K562 (cell line): Measurements from ENCODE around the gene TAAR9. TPM values are rescaled to one million over a fixed set of nuclear protein-coding genes. Genes with fewer than 3 reads are reported as not detected.

Experiments used
- BRCA1 ChIP-seq, 2 experiments: fragments of 450-650 bp in 1 of 2; sonication (generic) in 1 of 2; formaldehyde crosslinking in 1 of 2; IDR thresholded peaks; 2 replicates each; pipeline versions ENCODE4 v1.5.0 to v1.6.1; 2017 to 2020; ENCODE audit warnings: mild to moderate bottlenecking in 1 of 2, missing genetic modification reagents in 1 of 2
- CBFB ChIP-seq: sonication (generic); formaldehyde crosslinking; IDR thresholded peaks from 2 replicates; pipeline ENCODE4 v1.4.0; 2020; ENCODE audit warnings: mild to moderate bottlenecking, missing genetic modification reagents
- CREBBP ChIP-seq: IDR thresholded peaks from one replicate; pipeline ENCODE4 v1.6.1; 2012; ENCODE audit warnings: low read depth, mild to moderate bottlenecking, control low read depth, inconsistent platforms, low read length
- FOXJ3 ChIP-seq: sonication (generic); formaldehyde crosslinking; IDR thresholded peaks from 2 replicates; pipeline ENCODE4 v1.4.0; 2020; ENCODE audit warnings: mild to moderate bottlenecking, missing genetic modification reagents
- RFX5 ChIP-seq: IDR thresholded peaks from 2 replicates; pipeline ENCODE4 v1.6.1; 2011; ENCODE audit warnings: low read depth, mild to moderate bottlenecking, improper control_type of control experiment, low read length
- SAFB2 ChIP-seq: fragments of 200-400 bp; formaldehyde crosslinking; IDR thresholded peaks from 2 replicates; pipeline ENCODE4 v1.6.1; 2018; ENCODE audit warnings: borderline replicate concordance, low read length, low read depth, moderate library complexity; ENCODE audit not compliant: severe bottlenecking
- SUPT5H ChIP-seq: fragments of 450-650 bp; IDR thresholded peaks from 2 replicates; pipeline ENCODE4 v1.6.1; 2016
- ZBTB17 ChIP-seq: fragments of 450-650 bp; formaldehyde crosslinking; IDR thresholded peaks from 2 replicates; pipeline ENCODE4 v1.4.0; 2020; ENCODE audit warnings: mild to moderate bottlenecking
- ZNF140 ChIP-seq: fragments of 250-450 bp; sonication (Bioruptor Pico); IDR thresholded peaks from 2 replicates; pipeline ENCODE4 v1.8.0; 2021; ENCODE audit warnings: moderate library complexity, mild to moderate bottlenecking, inconsistent platforms
- ZNF3 ChIP-seq: fragments of 250-450 bp; sonication (Bioruptor Pico); IDR thresholded peaks from 2 replicates; pipeline ENCODE4 v1.5.0; 2021; ENCODE audit warnings: mild to moderate bottlenecking, moderate library complexity
- polyA plus RNA-seq, 8 experiments: library from polyadenylated mRNA; depleted of rRNA in 4 of 8; stranded (reverse) in 5 of 8; unstranded in 3 of 8; fragments of >200 nt; fragmentation: Nextera tagmentation in 2 of 8; fragmentation: Illumina TruSeq in 1 of 8; extraction: Ambion mirVana in 2 of 8; extraction: Trizol in 1 of 8; gene quantifications; 2 replicates each; pipeline versions ENCODE4 v1.2.1 to v1.2.3, GENCODE V29; 2011 to 2014; ENCODE audit warnings: inconsistent platforms in 1 of 8, missing spikeins in 1 of 8
- total RNA-seq, 7 experiments: library from RNA; depleted of rRNA in 6 of 7; stranded (reverse); fragments of >200 nt in 6 of 7; fragmentation: Illumina TruSeq in 2 of 7; extraction: Trizol in 2 of 7; gene quantifications; 2 replicates each; pipeline versions ENCODE4 v1.2.1 to v1.2.3, GENCODE V29; 2011 to 2021; ENCODE audit warnings: low replicate concordance in 1 of 7
- TF ChIP-seq, protein P1 (sequence below), 3 experiments: fragments of 200-800 bp in 1 of 3; fragments of 250-450 bp in 1 of 3; fragments of 450-650 bp in 1 of 3; sonication (Bioruptor Pico) in 1 of 3; sonication (Bioruptor generic) in 1 of 3; formaldehyde crosslinking in 1 of 3; IDR thresholded peaks; 2 replicates each; pipeline versions ENCODE4 v1.6.1 to v1.8.0; 2016 to 2022; ENCODE audit warnings: mild to moderate bottlenecking in 2 of 3, missing genetic modification characterization in 2 of 3, missing compliant biosample characterization in 1 of 3, moderate library complexity in 1 of 3
- TF ChIP-seq, protein P2 (sequence below): fragments of 450-650 bp; IDR thresholded peaks from 2 replicates; pipeline ENCODE4 v1.6.1; 2016; ENCODE audit warnings: low read depth

The TAAR9 gene
- total and polyA plus RNA-seq, 9 of the 15 experiments (the other 6 are each of a cell fraction or from before 2014, with no cell fraction given) = not detected

DNA sequence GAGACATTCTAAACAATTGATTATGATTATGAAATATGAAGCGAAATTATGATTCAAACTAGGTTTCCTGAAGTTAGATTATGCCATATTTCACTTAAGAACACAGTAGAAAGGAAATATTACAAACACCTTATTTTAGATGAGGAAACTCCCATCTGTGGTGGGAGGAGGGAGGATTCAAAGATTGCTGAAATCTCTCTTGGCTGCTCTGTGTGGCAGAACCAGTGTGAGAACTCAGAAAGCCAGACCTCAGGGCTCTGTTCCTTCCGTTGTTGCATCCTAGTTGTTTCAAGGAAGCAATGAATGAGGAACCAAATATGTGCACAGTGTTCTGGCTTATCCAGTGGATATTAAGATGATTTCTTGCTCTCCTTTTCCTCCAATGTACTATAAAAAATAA is 49.3 kb downstream of the TAAR9 start (continued):
- TF ChIP-seq, protein P1, sequence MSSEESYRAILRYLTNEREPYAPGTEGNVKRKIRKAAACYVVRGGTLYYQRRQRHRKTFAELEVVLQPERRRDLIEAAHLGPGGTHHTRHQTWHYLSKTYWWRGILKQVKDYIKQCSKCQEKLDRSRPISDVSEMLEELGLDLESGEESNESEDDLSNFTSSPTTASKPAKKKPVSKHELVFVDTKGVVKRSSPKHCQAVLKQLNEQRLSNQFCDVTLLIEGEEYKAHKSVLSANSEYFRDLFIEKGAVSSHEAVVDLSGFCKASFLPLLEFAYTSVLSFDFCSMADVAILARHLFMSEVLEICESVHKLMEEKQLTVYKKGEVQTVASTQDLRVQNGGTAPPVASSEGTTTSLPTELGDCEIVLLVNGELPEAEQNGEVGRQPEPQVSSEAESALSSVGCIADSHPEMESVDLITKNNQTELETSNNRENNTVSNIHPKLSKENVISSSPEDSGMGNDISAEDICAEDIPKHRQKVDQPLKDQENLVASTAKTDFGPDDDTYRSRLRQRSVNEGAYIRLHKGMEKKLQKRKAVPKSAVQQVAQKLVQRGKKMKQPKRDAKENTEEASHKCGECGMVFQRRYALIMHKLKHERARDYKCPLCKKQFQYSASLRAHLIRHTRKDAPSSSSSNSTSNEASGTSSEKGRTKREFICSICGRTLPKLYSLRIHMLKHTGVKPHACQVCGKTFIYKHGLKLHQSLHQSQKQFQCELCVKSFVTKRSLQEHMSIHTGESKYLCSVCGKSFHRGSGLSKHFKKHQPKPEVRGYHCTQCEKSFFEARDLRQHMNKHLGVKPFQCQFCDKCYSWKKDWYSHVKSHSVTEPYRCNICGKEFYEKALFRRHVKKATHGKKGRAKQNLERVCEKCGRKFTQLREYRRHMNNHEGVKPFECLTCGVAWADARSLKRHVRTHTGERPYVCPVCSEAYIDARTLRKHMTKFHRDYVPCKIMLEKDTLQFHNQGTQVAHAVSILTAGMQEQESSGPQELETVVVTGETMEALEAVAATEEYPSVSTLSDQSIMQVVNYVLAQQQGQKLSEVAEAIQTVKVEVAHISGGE (CRISPR knock-in tag; IDR thresholded peaks at IDR 0.05) = no peak
- TF ChIP-seq, protein P2, sequence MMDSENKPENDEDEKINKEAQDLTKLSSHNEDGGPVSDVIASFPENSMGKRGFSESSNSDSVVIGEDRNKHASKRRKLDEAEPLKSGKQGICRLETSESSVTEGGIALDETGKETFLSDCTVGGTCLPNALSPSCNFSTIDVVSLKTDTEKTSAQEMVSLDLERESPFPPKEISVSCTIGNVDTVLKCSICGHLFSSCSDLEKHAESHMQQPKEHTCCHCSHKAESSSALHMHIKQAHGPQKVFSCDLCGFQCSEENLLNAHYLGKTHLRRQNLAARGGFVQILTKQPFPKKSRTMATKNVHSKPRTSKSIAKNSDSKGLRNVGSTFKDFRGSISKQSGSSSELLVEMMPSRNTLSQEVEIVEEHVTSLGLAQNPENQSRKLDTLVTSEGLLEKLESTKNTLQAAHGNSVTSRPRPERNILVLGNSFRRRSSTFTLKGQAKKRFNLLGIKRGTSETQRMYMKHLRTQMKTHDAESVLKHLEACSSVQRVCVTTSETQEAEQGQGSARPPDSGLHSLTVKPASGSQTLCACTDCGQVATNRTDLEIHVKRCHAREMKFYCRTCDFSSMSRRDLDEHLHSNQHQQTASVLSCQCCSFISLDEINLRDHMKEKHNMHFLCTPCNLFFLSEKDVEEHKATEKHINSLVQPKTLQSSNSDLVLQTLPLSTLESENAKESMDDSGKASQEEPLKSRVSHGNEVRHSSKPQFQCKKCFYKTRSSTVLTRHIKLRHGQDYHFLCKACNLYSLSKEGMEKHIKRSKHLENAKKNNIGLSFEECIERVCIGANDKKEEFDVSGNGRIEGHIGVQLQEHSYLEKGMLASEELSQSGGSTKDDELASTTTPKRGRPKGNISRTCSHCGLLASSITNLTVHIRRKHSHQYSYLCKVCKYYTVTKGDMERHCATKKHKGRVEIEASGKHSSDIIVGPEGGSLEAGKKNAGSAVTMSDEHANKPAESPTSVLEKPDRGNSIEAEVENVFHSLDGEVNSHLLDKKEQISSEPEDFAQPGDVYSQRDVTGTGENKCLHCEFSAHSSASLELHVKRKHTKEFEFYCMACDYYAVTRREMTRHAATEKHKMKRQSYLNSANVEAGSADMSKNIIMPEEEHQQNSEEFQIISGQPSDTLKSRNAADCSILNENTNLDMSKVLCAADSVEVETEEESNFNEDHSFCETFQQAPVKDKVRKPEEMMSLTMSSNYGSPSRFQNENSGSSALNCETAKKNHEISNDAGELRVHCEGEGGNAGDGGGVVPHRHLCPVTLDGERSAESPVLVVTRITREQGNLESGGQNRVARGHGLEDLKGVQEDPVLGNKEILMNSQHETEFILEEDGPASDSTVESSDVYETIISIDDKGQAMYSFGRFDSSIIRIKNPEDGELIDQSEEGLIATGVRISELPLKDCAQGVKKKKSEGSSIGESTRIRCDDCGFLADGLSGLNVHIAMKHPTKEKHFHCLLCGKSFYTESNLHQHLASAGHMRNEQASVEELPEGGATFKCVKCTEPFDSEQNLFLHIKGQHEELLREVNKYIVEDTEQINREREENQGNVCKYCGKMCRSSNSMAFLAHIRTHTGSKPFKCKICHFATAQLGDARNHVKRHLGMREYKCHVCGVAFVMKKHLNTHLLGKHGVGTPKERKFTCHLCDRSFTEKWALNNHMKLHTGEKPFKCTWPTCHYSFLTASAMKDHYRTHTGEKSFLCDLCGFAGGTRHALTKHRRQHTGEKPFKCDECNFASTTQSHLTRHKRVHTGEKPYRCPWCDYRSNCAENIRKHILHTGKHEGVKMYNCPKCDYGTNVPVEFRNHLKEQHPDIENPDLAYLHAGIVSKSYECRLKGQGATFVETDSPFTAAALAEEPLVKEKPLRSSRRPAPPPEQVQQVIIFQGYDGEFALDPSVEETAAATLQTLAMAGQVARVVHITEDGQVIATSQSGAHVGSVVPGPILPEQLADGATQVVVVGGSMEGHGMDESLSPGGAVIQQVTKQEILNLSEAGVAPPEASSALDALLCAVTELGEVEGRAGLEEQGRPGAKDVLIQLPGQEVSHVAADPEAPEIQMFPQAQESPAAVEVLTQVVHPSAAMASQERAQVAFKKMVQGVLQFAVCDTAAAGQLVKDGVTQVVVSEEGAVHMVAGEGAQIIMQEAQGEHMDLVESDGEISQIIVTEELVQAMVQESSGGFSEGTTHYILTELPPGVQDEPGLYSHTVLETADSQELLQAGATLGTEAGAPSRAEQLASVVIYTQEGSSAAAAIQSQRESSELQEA = no peak
- TF ChIP-seq ZNF3 (CRISPR knock-in tag) = no peak
- TF ChIP-seq CREBBP = no peak
- no peak for TF ChIP-seq ZNF140
- TF ChIP-seq SUPT5H = no peak
- no peak for TF ChIP-seq RFX5
- no peak for TF ChIP-seq CBFB (CRISPR knock-in tag)
- no peak for TF ChIP-seq SAFB2
- no peak for TF ChIP-seq BRCA1 (IDR thresholded peaks at IDR 0.05)
- no peak for TF ChIP-seq BRCA1 (CRISPR knock-in tag; IDR thresholded peaks at IDR 0.05)
- no peak for TF ChIP-seq ZBTB17 (CRISPR knock-in tag)
- no peak for TF ChIP-seq FOXJ3 (CRISPR knock-in tag)
